ENCODE results near the gene CROT. TPM values are rescaled to one million over a fixed set of nuclear protein-coding genes. Genes with fewer than 3 reads are reported as not detected.

The CROT gene
- total and polyA plus RNA-seq, 2 donors: 17.6 to 66.0 TPM

DNA sequence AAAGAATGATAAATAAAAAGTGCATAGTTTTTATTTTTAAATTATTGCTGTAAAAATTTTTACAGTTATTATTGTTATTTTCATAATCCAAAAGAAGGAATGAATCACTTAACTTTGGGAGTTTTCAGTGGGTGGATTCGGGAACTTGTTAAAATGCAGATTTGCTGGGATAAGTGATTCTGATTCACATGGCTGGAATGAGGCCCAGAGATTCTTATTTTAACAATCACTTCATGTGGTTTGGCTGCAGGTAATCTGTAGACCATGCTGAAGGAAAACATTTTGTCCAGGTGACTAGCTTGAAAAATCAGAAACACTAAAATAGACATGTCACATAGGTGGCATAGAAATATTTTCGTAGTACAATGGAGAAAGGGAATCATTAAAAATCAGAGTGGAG, 13.9 kb downstream of the CROT start:
- H3K4me3 ChIP-seq (ENCODE audit: low read depth, low read length): no peak overlapping the region
- no peaks in the 10 kb centered on the region for H3K36me3 ChIP-seq (ENCODE audit: insufficient read depth)
- H3K4me1 ChIP-seq (ENCODE audit: insufficient read depth): no peaks in the 10 kb centered on the region
- H3K27ac ChIP-seq (ENCODE audit: low read depth): no peak overlapping the region
- no peak for DNase-seq (ENCODE audit: extremely low spot score)
- 76% methylated on average over 2 of the region's 2 CpGs for WGBS

- no peak overlapping the region for H3K4me3 ChIP-seq (ENCODE audit: low read depth, low read length)
- H3K4me1 ChIP-seq (ENCODE audit: insufficient read depth): no peaks in the 10 kb centered on the region
- peaks cover under 1% of the 10 kb centered on the region for H3K36me3 ChIP-seq (ENCODE audit: insufficient read depth)
- no peak overlapping the region for H3K27ac ChIP-seq (ENCODE audit: low read depth)
- 99% methylated on average over 2 of the region's 2 CpGs for WGBS
- no peak for DNase-seq (ENCODE audit: extremely low spot score)
Measured at GRCh38 chr7:87361320-87361719, 15.9 kb downstream of the CROT start.

DNA sequence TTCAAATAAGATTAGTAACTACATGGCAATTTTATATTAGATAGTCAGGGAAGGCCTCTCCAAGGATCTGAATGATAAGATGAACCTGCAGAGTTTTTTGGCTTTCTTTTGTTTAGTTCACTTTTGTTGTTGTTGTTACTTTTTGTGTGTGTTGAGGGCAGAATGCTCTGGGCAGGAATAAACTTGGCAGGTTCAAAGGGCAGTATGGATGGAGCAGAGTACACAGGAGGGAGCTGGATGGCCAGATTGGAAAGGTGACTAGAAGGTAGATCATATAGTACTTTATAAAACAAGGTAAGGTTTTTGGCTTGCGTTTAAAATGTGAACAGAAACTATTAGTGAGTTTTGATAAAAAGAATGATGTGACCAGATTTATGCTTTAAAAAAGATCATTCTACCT, 17.9 kb downstream of the CROT start:
- H3K36me3 ChIP-seq (ENCODE audit: insufficient read depth): peaks cover 6% of the 10 kb centered on the region
- DNase-seq (ENCODE audit: extremely low spot score): no peak
- 96% methylated on average over 1 of the region's 1 CpG for WGBS
- no peak overlapping the region for H3K27ac ChIP-seq (ENCODE audit: low read depth)
- no peaks in the 10 kb centered on the region for H3K4me1 ChIP-seq (ENCODE audit: insufficient read depth)
- H3K4me3 ChIP-seq (ENCODE audit: low read depth, low read length): no peak overlapping the region

DNA sequence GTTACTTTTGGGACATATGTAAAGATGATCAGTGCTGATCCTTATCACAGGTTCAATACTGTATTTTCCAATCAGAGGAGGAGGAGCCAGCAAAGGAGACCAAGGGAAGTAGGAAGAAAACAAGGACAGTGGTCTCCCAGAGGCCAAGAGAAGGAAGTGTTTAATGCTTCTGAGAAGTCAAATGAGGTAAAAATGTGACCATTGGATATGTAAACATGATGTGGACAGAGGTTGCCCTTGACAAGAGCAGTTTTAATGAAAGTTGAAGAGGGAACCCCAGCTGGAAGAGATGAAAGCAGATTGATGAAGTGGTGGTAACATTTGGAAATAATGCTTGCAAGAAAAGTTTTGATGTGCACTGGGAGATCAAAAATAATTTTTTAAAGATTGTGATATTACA, 18.8 kb downstream of the CROT start:
- H3K4me1 ChIP-seq (ENCODE audit: insufficient read depth): no peaks in the 10 kb centered on the region
- no peak for DNase-seq (ENCODE audit: extremely low spot score)
- H3K27ac ChIP-seq (ENCODE audit: low read depth): no peak overlapping the region
- no peak overlapping the region for H3K4me3 ChIP-seq (ENCODE audit: low read depth, low read length)
- H3K36me3 ChIP-seq (ENCODE audit: insufficient read depth): peaks cover 6% of the 10 kb centered on the region

DNA sequence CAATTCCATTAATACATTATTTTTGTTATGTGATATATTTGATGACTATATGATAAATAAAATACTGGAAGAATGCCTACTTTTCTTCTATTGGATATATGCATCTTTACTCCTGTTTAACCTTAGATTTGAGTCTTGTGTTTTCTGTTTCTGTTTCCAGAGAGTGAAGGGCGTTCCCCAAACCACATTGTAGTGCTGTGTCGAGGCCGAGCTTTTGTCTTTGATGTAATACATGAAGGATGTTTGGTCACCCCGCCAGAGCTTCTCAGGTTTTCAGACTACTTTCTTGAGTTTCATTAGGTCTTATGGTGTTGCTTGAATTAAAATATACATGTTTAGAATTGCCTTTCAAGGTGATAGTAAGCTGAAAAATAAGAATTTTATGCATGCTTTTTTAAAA, 23.8 kb downstream of the CROT start:
- no peak for DNase-seq (ENCODE audit: extremely low spot score)
- Histone ChIP-seq H3K36me3 (ENCODE audit: insufficient read depth) (peaks cover 6% of the 10 kb centered on the region), H3K4me1 (ENCODE audit: insufficient read depth) (no peaks in the 10 kb centered on the region), H3K27ac (ENCODE audit: low read depth) (no peak overlapping the region), H3K4me3 (ENCODE audit: low read depth, low read length) (no peak overlapping the region)
- WGBS: 96% methylated on average over 4 of the region's 4 CpGs

DNA sequence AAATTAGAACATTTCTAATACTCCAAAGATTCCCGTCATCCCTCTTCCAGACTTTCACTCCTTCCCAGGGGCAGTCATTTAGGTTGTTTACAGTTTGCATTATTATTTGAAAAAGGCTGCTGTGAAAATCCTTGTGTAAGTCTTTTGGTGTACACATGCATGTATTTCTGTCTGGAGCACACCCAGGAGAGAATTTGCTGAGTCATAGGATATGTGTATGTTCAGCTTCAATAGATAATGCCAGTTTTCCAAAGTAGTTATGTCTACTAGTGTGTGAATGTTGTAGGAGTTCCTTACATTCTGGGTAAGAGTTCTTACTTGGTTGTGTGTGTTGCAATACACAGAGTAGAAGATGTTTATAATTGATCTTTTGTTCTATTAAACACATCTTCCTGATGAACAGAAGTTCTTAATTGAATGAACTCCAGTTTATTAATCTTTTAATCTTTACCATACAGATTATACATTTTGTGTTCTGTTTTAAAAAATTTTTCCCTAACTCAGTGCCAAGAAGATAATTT, 25.3 kb downstream of the CROT start:
- Histone ChIP-seq H3K36me3 (ENCODE audit: insufficient read depth) (peaks cover 6% of the 10 kb centered on the region), H3K4me1 (ENCODE audit: insufficient read depth) (no peaks in the 10 kb centered on the region), H3K4me3 (ENCODE audit: low read depth, low read length) (no peak overlapping the region), H3K27ac (ENCODE audit: low read depth) (no peak overlapping the region)
- DNase-seq (ENCODE audit: extremely low spot score): no peak
- 91% methylated on average over 1 of the region's 1 CpG for whole genome bisulfite sequencing

DNA sequence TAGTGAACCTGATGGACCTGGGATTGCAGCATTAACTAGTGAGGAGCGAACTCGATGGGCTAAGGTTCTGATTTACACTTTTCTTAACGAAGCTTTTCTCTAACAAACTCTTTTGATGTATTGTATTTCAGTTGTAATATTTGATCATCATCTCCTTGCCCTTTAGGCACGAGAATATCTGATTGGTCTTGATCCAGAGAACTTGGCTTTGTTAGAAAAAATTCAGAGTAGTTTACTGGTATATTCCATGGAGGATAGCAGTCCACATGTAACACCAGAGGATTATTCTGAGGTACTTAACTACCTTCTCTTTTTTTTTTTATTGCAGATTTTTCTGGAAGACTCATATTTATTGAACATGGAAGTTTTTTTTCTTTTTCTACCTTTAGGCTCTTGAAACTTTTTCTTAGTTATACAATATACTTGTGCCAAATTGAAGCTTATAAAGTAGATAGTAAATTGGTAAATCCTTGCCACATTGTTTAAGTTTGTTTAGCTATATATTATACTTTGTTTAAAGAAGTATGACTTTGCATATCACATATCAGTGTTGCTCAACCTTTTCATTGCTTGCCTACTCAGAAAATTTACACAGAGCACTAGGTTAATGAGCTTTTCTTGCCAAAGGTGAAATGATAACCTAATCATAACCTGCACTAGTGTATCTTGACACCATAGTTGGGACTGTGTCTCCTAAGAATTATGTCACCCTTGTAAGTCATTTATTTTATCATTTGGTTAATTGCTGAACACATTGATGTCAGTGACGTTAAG, 30.4 kb downstream of the CROT start:
- WGBS: 73% methylated on average over 5 of the region's 5 CpGs
- DNase-seq (ENCODE audit: extremely low spot score): no peak
- Histone ChIP-seq H3K4me1 (ENCODE audit: insufficient read depth) (no peaks in the 10 kb centered on the region), H3K36me3 (ENCODE audit: insufficient read depth) (no peaks in the 10 kb centered on the region), H3K27ac (ENCODE audit: low read depth) (no peak overlapping the region), H3K4me3 (ENCODE audit: low read depth, low read length) (no peak overlapping the region)

DNA sequence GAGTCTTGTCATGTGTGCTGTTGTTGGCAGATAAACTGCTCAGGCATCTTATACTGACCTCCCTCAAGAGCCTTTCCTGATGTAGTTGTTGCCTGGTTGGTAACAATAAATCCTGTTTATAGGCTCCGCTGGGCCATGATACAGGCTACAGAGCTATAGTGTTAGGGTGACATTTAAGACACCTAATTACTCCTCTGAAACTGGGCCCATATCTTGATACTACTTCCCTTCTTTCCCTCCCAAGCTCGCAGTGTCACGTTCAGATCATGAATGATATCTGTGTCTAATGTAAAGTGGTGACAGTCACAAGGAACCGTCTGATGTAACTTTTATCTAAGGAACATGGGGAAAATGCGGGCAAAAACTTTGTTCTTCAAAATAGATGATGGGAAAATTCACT, 35.4 kb downstream of the CROT start:
- no peaks in the 10 kb centered on the region for H3K36me3 ChIP-seq (ENCODE audit: insufficient read depth)
- no peak for DNase-seq (ENCODE audit: extremely low spot score)
- 70% methylated on average over 5 of the region's 5 CpGs for WGBS

GRCh38 chr7:87391020-87391701, 45.7 kb downstream of the CROT start:
- no peaks in the 10 kb centered on the region for H3K4me1 ChIP-seq (ENCODE audit: insufficient read depth)
- no peak overlapping the region for H3K27ac ChIP-seq (ENCODE audit: low read depth)
- no peaks in the 10 kb centered on the region for H3K36me3 ChIP-seq (ENCODE audit: insufficient read depth)
- WGBS: 90% methylated on average over 8 of the region's 8 CpGs
- no peak for DNase-seq (ENCODE audit: extremely low spot score)
- no peak overlapping the region for H3K4me3 ChIP-seq (ENCODE audit: low read depth, low read length)

More for the DNA sequence above, 35.4 kb downstream of the CROT start:
- Histone ChIP-seq H3K4me3 (ENCODE audit: low read depth, low read length) (no peak overlapping the region), H3K4me1 (ENCODE audit: insufficient read depth) (no peaks in the 10 kb centered on the region), H3K27ac (ENCODE audit: low read depth) (no peak overlapping the region)

GRCh38 chr7:87395442-87396020, 50.1 kb downstream of the CROT start:
- H3K4me1 ChIP-seq (ENCODE audit: insufficient read depth): no peaks in the 10 kb centered on the region
- 77% methylated on average over 1 of the region's 1 CpG for WGBS
- H3K27ac ChIP-seq (ENCODE audit: low read depth): no peak overlapping the region
- no peak for DNase-seq (ENCODE audit: extremely low spot score)
- no peaks in the 10 kb centered on the region for H3K36me3 ChIP-seq (ENCODE audit: insufficient read depth)
- H3K4me3 ChIP-seq (ENCODE audit: low read depth, low read length): no peak overlapping the region

DNA sequence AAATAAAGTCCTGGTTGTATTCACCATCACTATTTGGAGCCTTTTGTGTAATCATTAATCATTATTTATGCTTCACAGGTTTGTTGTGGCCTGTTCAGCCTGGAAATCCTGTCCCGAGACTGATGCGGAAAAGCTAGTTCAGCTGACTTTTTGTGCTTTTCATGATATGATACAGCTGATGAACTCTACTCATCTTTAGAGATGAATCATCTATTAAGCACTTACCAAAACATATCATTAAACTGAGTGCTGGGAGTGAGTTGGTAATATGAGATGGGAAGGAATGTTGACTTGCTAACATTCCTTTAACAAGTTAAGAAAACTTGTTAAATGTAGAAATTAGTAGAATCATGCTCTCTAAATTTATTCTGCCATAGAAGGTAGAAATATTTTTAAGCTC, 53.0 kb downstream of the CROT start:
- Histone ChIP-seq H3K36me3 (ENCODE audit: insufficient read depth) (no peaks in the 10 kb centered on the region), H3K4me3 (ENCODE audit: low read depth, low read length) (no peak overlapping the region), H3K4me1 (ENCODE audit: insufficient read depth) (no peaks in the 10 kb centered on the region), H3K27ac (ENCODE audit: low read depth) (peak overlapping the region; percentile 23)
- 56% methylated on average over 2 of the region's 2 CpGs for WGBS
- DNase-seq (ENCODE audit: extremely low spot score): no peak

DNA sequence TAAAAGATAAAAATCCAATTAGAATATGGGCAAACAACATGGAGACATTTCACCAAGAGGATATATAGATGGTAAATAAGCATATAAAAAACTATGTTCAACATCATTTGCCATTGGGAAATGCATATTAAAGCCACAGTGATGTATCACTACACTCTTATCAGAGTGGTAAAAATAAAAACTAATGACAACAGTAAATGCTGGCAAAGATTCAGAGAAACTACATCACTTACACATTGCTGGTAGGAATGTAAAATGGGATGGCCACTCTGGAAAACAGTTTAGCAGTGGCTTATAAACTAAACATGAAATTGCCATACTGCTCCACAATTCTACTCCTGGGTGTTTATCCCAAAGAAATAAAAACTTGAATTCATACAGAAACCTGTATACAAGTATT, 59.2 kb downstream of the CROT start:
- no peaks in the 10 kb centered on the region for H3K4me1 ChIP-seq (ENCODE audit: insufficient read depth)
- H3K36me3 ChIP-seq (ENCODE audit: insufficient read depth): no peaks in the 10 kb centered on the region
- no peak overlapping the region for H3K4me3 ChIP-seq (ENCODE audit: low read depth, low read length)
- H3K27ac ChIP-seq (ENCODE audit: low read depth): no peak overlapping the region
- DNase-seq (ENCODE audit: extremely low spot score): no peak

- no peak for DNase-seq (ENCODE audit: extremely low spot score)
- peaks cover 2% of the 10 kb centered on the region for H3K4me1 ChIP-seq (ENCODE audit: insufficient read depth)
- 99% methylated on average over 1 of the region's 1 CpG for WGBS
- H3K4me3 ChIP-seq (ENCODE audit: low read depth, low read length): no peak overlapping the region
- H3K36me3 ChIP-seq (ENCODE audit: insufficient read depth): no peaks in the 10 kb centered on the region
- H3K27ac ChIP-seq (ENCODE audit: low read depth): no peak overlapping the region
Measured at GRCh38 chr7:87411186-87411585, 65.7 kb downstream of the CROT start.

DNA sequence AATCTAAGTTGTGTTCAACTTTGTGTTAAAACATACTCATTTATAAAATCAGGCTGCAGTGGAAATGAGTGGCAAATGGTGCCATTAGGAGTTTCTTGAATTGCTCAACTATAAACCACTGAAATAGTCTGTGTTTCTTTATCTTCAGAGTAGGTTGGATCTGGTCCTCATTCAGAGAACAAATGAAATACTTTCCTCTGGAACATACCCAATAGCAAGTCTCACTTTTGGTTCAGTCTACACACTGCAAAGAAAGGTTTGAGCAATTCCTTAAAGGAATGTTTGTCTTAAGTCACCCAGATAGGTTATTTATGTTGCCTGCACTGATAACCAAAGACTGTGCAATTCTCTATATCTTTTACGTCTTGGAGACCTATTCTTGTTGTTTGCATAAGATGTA, 67.6 kb downstream of the CROT start:
- no peak overlapping the region for H3K4me3 ChIP-seq (ENCODE audit: low read depth, low read length)
- no peak for DNase-seq (ENCODE audit: extremely low spot score)
- 65% methylated on average over 1 of the region's 1 CpG for WGBS
- H3K36me3 ChIP-seq (ENCODE audit: insufficient read depth): no peaks in the 10 kb centered on the region
- H3K4me1 ChIP-seq (ENCODE audit: insufficient read depth): peaks cover 2% of the 10 kb centered on the region
- H3K27ac ChIP-seq (ENCODE audit: low read depth): no peak overlapping the region
